H1 (cell line): ENCODE data around the gene CCT3. TPM values are rescaled to one million over a fixed set of nuclear protein-coding genes. Genes with fewer than 3 reads are reported as not detected.

ENCODE experiments used
- CTCF ChIA-PET: fragments of 300-600 bp; sonication (Branson Sonifier 250); formaldehyde crosslinking; loops from one replicate; lab custom pipeline; 2021; ENCODE audit not compliant: partially characterized antibody; lab: Charles Lee
- POLR2A ChIA-PET: fragments of 300-600 bp; sonication (Branson Sonifier 250); formaldehyde crosslinking; loops from one replicate; lab custom pipeline; 2021; ENCODE audit warnings: inconsistent platforms; ENCODE audit not compliant: partially characterized antibody; lab: Charles Lee
- DNase-seq, 2 experiments: peaks; one replicate each; pipeline versions ENCODE4 v3.0.0 to v3.0.0-alpha.2; 2010 to 2022; ENCODE audit warnings: low spot score in 2 of 2, low read depth in 1 of 2, mixed read lengths in 1 of 2
- FAIRE-seq: peaks from 2 replicates; lab custom pipeline; 2011; peaks lifted over from hg19 to GRCh38; lab: Jason Lieb, UNC
- H2AFZ ChIP-seq: 2 replicates; pipeline ENCODE4 v1.8.1; 2012; ENCODE audit warnings: low read length, inconsistent platforms
- H2AK5ac ChIP-seq: 2 replicates; pipeline ENCODE4 v1.6.1; 2013; ENCODE audit warnings: low read depth, low read length
- H2BK120ac ChIP-seq: replicated peaks from 2 replicates; pipeline ENCODE3; 2013; ENCODE audit warnings: low read depth, low read length, inconsistent platforms
- H2BK12ac ChIP-seq: 2 replicates; pipeline ENCODE4 v1.6.1; 2013; ENCODE audit warnings: low read depth, low read length
- H2BK15ac ChIP-seq: 2 replicates; pipeline ENCODE4 v1.6.1; 2013; ENCODE audit warnings: low read length
- H2BK20ac ChIP-seq: 2 replicates; pipeline ENCODE4 v1.6.1; 2013; ENCODE audit warnings: low read length
- H2BK5ac ChIP-seq: 2 replicates; pipeline ENCODE4 v1.6.1; 2013; ENCODE audit warnings: low read depth, low read length
- H3K14ac ChIP-seq: 2 replicates; pipeline ENCODE4 v1.6.1; 2013; ENCODE audit warnings: inconsistent platforms; ENCODE audit not compliant: insufficient read length
- H3K18ac ChIP-seq: 2 replicates; pipeline ENCODE4 v1.6.1; 2013; ENCODE audit warnings: low read length; ENCODE audit errors: extremely low read depth
- H3K23ac ChIP-seq: 2 replicates; pipeline ENCODE4 v1.6.1; 2013; ENCODE audit warnings: inconsistent platforms; ENCODE audit not compliant: insufficient read length
- H3K23me2 ChIP-seq: 2 replicates; pipeline ENCODE4 v1.6.1; 2013; ENCODE audit warnings: low read depth, low read length
- H3K27ac ChIP-seq: 2 replicates; pipeline ENCODE4 v1.6.1; 2011; ENCODE audit warnings: low read depth, low read length, inconsistent platforms
- H3K27me3 ChIP-seq, 4 experiments: replicated peaks in 1 of 4; 1 replicate in 1 of 4; 2 replicates in 3 of 4; pipeline versions ENCODE4 v1.6.1 to v1.8.1; 2011 to 2013; ENCODE audit warnings: low read length in 3 of 4, mild to moderate bottlenecking in 3 of 4, inconsistent platforms in 2 of 4, mixed read lengths in 2 of 4, moderate library complexity in 1 of 4; ENCODE audit not compliant: control insufficient read depth in 3 of 4, insufficient read depth in 3 of 4; ENCODE audit errors: extremely low read depth in 1 of 4
- H3K36me3 ChIP-seq, 4 experiments: 2 replicates each; pipeline versions ENCODE4 v1.6.1 to v1.8.1; 2011 to 2013; ENCODE audit warnings: mild to moderate bottlenecking in 4 of 4, low read length in 3 of 4, moderate library complexity in 2 of 4, control low read depth in 1 of 4, inconsistent platforms in 1 of 4; ENCODE audit not compliant: insufficient read depth in 4 of 4, control insufficient read depth in 2 of 4
- H3K4ac ChIP-seq: replicated peaks from 2 replicates; pipeline ENCODE3; 2013; ENCODE audit warnings: low read length, low read depth, mixed read lengths, inconsistent platforms; ENCODE audit not compliant: insufficient read length
- H3K4me1 ChIP-seq, 4 experiments: replicated peaks in 1 of 4; 1 replicate in 1 of 4; 2 replicates in 3 of 4; pipeline versions ENCODE4 v1.6.1 to v1.8.1; 2011 to 2013; ENCODE audit warnings: low read length in 3 of 4, inconsistent platforms in 2 of 4, mixed read lengths in 1 of 4; ENCODE audit not compliant: insufficient read depth in 4 of 4, control insufficient read depth in 3 of 4
- H3K4me2 ChIP-seq, 2 experiments: 2 replicates each; pipeline versions ENCODE4 v1.6.1 to v1.8.1; 2011 to 2013; ENCODE audit warnings: low read depth in 2 of 2, low read length in 2 of 2, control low read depth in 1 of 2, inconsistent platforms in 1 of 2, mild to moderate bottlenecking in 1 of 2; ENCODE audit not compliant: insufficient read depth in 1 of 2
- H3K4me3 ChIP-seq, 4 experiments: fragments of 200-600, 300-600 bp in 1 of 4; sonication (generic), shearing (Covaris generic), sonication (Bioruptor Twin) in 1 of 4; 2 replicates each; pipeline versions ENCODE4 v1.5.1 to v1.8.1; 2011 to 2016; ENCODE audit warnings: low read length in 4 of 4, low read depth in 3 of 4, control low read depth in 2 of 4, inconsistent platforms in 2 of 4, mild to moderate bottlenecking in 2 of 4, mixed read lengths in 1 of 4, moderate library complexity in 1 of 4; ENCODE audit not compliant: insufficient read depth in 2 of 4; ENCODE audit errors: extremely low read depth in 1 of 4
- H3K56ac ChIP-seq: replicated peaks from 2 replicates; pipeline ENCODE3; 2013; ENCODE audit warnings: low read depth, mild to moderate bottlenecking, mixed read lengths, low read length, inconsistent platforms; ENCODE audit not compliant: insufficient read length
- H3K79me1 ChIP-seq: 2 replicates; pipeline ENCODE4 v1.6.1; 2013; ENCODE audit warnings: low read depth, low read length, control low read depth
- H3K79me2 ChIP-seq, 2 experiments: 2 replicates each; pipeline versions ENCODE4 v1.6.1 to v1.8.1; 2012 to 2013; ENCODE audit warnings: low read length in 2 of 2, mild to moderate bottlenecking in 2 of 2, inconsistent platforms in 1 of 2; ENCODE audit not compliant: insufficient read depth in 2 of 2, control insufficient read depth in 1 of 2
- H3K9ac ChIP-seq, 4 experiments: replicated peaks in 1 of 4; 1 replicate in 1 of 4; 2 replicates in 3 of 4; pipeline versions ENCODE4 v1.6.1 to v1.8.1; 2011 to 2013; ENCODE audit warnings: low read depth in 3 of 4, low read length in 3 of 4, control low read depth in 2 of 4, mild to moderate bottlenecking in 2 of 4, moderate library complexity in 2 of 4, inconsistent platforms in 1 of 4; ENCODE audit errors: extremely low read depth in 1 of 4
- H3K9me3 ChIP-seq, 2 experiments: 2 replicates each; pipeline versions ENCODE4 v1.6.1 to v1.8.1; 2012 to 2013; ENCODE audit warnings: mild to moderate bottlenecking in 2 of 2, moderate library complexity in 2 of 2, control low read depth in 1 of 2, inconsistent platforms in 1 of 2, low read depth in 1 of 2, low read length in 1 of 2, mixed read lengths in 1 of 2; ENCODE audit not compliant: insufficient read depth in 2 of 2
- H4K20me1 ChIP-seq, 2 experiments: replicated peaks in 1 of 2; 2 replicates each; pipeline versions ENCODE3 to v1.8.1; 2011 to 2013; ENCODE audit warnings: inconsistent platforms in 2 of 2, low read length in 2 of 2, mild to moderate bottlenecking in 1 of 2; ENCODE audit not compliant: insufficient read depth in 2 of 2, control insufficient read depth in 1 of 2
- H4K5ac ChIP-seq: 2 replicates; pipeline ENCODE4 v1.6.1; 2013; ENCODE audit warnings: low read length, low read depth, mixed read lengths, inconsistent platforms; ENCODE audit not compliant: insufficient read length
- H4K8ac ChIP-seq: 2 replicates; pipeline ENCODE4 v1.8.0; 2013; ENCODE audit warnings: mild to moderate bottlenecking, moderate library complexity, low read length, inconsistent platforms; ENCODE audit not compliant: insufficient read depth; ENCODE audit errors: extremely low read depth
- H4K91ac ChIP-seq: replicated peaks from 2 replicates; pipeline ENCODE3; 2013; ENCODE audit warnings: low read length, mixed read lengths, inconsistent platforms; ENCODE audit not compliant: insufficient read length
- CTBP2 ChIP-seq: IDR thresholded peaks from 2 replicates; pipeline ENCODE4 v1.7.0; 2011; ENCODE audit warnings: borderline replicate concordance, mild to moderate bottlenecking, moderate library complexity, mixed read lengths, low read length; ENCODE audit not compliant: insufficient read depth, insufficient read length
- EZH2 ChIP-seq: fragments of 200-600 bp; sonication (generic); IDR thresholded peaks from 2 replicates; pipeline ENCODE4 v1.7.1; 2012; ENCODE audit warnings: low read depth, mild to moderate bottlenecking, moderate library complexity, low read length, inconsistent platforms; ENCODE audit not compliant: severe bottlenecking
- HDAC6 ChIP-seq: IDR thresholded peaks from one replicate; pipeline ENCODE4 v1.7.1; 2012; ENCODE audit warnings: low read depth, mild to moderate bottlenecking, inconsistent platforms, low read length, moderate library complexity
- NANOG ChIP-seq: IDR thresholded peaks from 2 replicates; pipeline ENCODE4 v1.6.1; 2011; ENCODE audit warnings: low read length, low read depth, mild to moderate bottlenecking, inconsistent platforms; ENCODE audit not compliant: insufficient read depth, poor library complexity, severe bottlenecking
- POLR2A ChIP-seq, 2 experiments: IDR thresholded peaks; 1 replicate in 1 of 2; 2 replicates in 1 of 2; pipeline ENCODE4 v1.6.1; 2011; ENCODE audit warnings: low read depth in 2 of 2, low read length in 2 of 2, mild to moderate bottlenecking in 2 of 2; ENCODE audit errors: control extremely low read depth in 1 of 2
- RBBP5 ChIP-seq: IDR thresholded peaks from 2 replicates; pipeline ENCODE4 v1.7.1; 2012; ENCODE audit warnings: low read depth, mild to moderate bottlenecking, inconsistent platforms, low read length, moderate library complexity, borderline replicate concordance
- RNF2 ChIP-seq: fragments of 200-900, 300-1000 bp; sonication (generic); IDR thresholded peaks from 2 replicates; pipeline ENCODE4 v1.7.1; 2016; ENCODE audit warnings: borderline replicate concordance, low read depth, mild to moderate bottlenecking, antibody characterized with exemption, low read length; ENCODE audit not compliant: poor library complexity, severe bottlenecking; ENCODE audit errors: missing control alignments
- WGBS, 2 experiments: shearing (Covaris generic) in 1 of 2; methylation state at CpG; one replicate each; pipeline versions ENCODE4 v1.1.6 to v1.1.7; 2013 to 2015; ENCODE audit warnings: low lambda C conversion rate in 2 of 2, mixed read lengths in 2 of 2, inconsistent platforms in 1 of 2, low coverage in 1 of 2, missing lambda C conversion rate in 1 of 2; ENCODE audit not compliant: insufficient replicate concordance in 2 of 2, insufficient coverage in 1 of 2, insufficient read length in 1 of 2; ENCODE audit errors: extremely low coverage in 1 of 2, missing lambda C conversion rate in 1 of 2; 5-methylcytosine and 5-hydroxymethylcytosine counted together
- polyA plus RNA-seq, 7 experiments: library from polyadenylated mRNA; depleted of rRNA in 3 of 7; stranded (reverse) in 5 of 7; unstranded in 2 of 7; fragments of >200 nt in 5 of 7; fragments of 200-250 nt in 2 of 7; gene quantifications; 1 replicate in 5 of 7; 2 replicates in 1 of 7; 4 replicates in 1 of 7; pipeline versions ENCODE4 v1.2.1 to v1.2.3, GENCODE V29; 2011 to 2013; ENCODE audit warnings: missing spikeins in 2 of 7, mixed read lengths in 2 of 7
- total RNA-seq: library from RNA; stranded (reverse); fragmentation: NEBNext Ultra II Directional; extraction: Animal tissue kit (Norgen Biotek cat#: 25700); gene quantifications from 2 replicates; pipeline ENCODE4 v1.2.1, GENCODE V29; 2021

CCT3 gene
- total and polyA plus RNA-seq, 2 of the 8 experiments (the other 6 are each of a cell fraction or from before 2014, with no cell fraction given), result 431 to 480 TPM

DNA sequence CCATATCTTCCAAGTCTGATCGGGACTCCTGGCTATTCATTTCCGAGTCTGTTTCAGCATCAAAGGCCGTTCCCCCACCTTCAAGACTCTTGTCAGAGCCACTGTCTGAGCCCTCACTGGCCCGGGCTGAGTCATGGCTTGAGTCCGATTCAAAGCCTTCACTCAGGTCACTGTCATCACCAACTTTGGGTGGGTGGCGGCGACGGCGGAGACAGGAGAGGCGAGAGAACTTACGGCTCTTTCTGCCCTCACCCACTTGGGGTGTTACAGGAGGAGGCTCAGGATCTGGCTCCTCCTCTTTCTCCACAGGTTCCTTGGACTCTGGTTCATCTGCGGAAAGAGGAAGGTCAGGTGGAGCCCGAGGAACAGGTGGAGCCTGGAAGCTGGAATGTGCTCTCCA is 72.0 kb downstream of the CCT3 start:
- Histone ChIP-seq H2BK15ac (no peak overlapping the region), H4K5ac (no peak overlapping the region), H3K4me3 (no peak overlapping the region), H3K18ac (no peak overlapping the region), H3K27ac (no peak overlapping the region), H3K36me3 (peaks cover 41 to 82% (median 73%) of the 10 kb centered on the region in 4 experiments), H2BK120ac (no peak overlapping the region), H4K91ac (no peak overlapping the region), H3K56ac (no peak overlapping the region), H3K4me2 (no peak overlapping the region), H3K4ac (no peak overlapping the region), H3K14ac (no peak overlapping the region), H3K9me3 (peaks cover 0 to 2% of the 10 kb centered on the region in 2 experiments; a peak in 1 of 4 replicates), H3K79me1 (no peaks in the 10 kb centered on the region), H2BK20ac (no peak overlapping the region), H3K79me2 (no peaks in the 10 kb centered on the region), H4K8ac (no peak overlapping the region), H3K9ac (no peak overlapping the region), H2AK5ac (no peak overlapping the region), H3K4me1 (no peaks in the 10 kb centered on the region), H2BK12ac (no peak overlapping the region), H2AFZ (no peak overlapping the region), H3K23ac (no peak overlapping the region), H3K23me2 (no peaks in the 10 kb centered on the region), H2BK5ac (no peak overlapping the region), H3K27me3 (no peaks in the 10 kb centered on the region), H4K20me1 (peaks cover 0 to 6% of the 10 kb centered on the region in 2 experiments)
- 96% methylated on average over 13 of the region's 13 CpGs; no CpG with 5 or more reads in 1 of the 2 experiments for WGBS, 2 experiments
- ChIA-PET CTCF (interaction anchor here (0.8 kb wide), 1 partner anchor 181 kb away, joined by 4 read pairs; no protein-coding TSS in a partner anchor), POLR2A (no interaction called here)
- FAIRE-seq, result no peak
- no peak for TF ChIP-seq CTBP2
- no peak for TF ChIP-seq RNF2
- TF ChIP-seq NANOG, result no peak
- no peak for TF ChIP-seq RBBP5
- TF ChIP-seq EZH2, result no peak
- TF ChIP-seq HDAC6, result no peak
- TF ChIP-seq POLR2A (IDR thresholded peaks at IDR 0.05; ENCODE audit: control extremely low read depth in 1 of 2, low read depth in 2 of 2, low read length in 2 of 2), result 0 out of 3 replicates have a peak, but pooled peaks of 1 of the 2 experiments have one; percentile 4
- no peak for DNase-seq
